IgD-negative memory B cell (primary cell): ENCODE data around the gene ACAA2. TPM values are rescaled to one million over a fixed set of nuclear protein-coding genes. Genes with fewer than 3 reads are reported as not detected.

Experiments used
- H3K27ac Mint-ChIP-seq, 3 donors: one replicate each; pipeline ENCODE4 v1.8.0; 2020 to 2022; ENCODE audit warnings: mild to moderate bottlenecking in 3 of 3, mixed read lengths in 3 of 3, moderate library complexity in 1 of 3
- H3K27me3 Mint-ChIP-seq: one replicate; pipeline ENCODE4 v1.8.0; 2021; ENCODE audit warnings: mixed read lengths
- H3K36me3 Mint-ChIP-seq: one replicate; pipeline ENCODE4 v1.8.0; 2020; ENCODE audit warnings: mild to moderate bottlenecking, mixed read lengths
- H3K4me1 Mint-ChIP-seq, 3 donors: one replicate each; pipeline ENCODE4 v1.8.0; 2020 to 2022; ENCODE audit warnings: mixed read lengths in 3 of 3, mild to moderate bottlenecking in 1 of 3
- H3K4me3 Mint-ChIP-seq, 4 donors: one replicate each; pipeline ENCODE4 v1.8.0; 2020 to 2022; ENCODE audit warnings: mild to moderate bottlenecking in 4 of 4, mixed read lengths in 4 of 4, moderate library complexity in 3 of 4
- H3K9me3 Mint-ChIP-seq, 3 donors: one replicate each; pipeline ENCODE4 v1.8.0; 2020 to 2021; ENCODE audit warnings: mixed read lengths in 3 of 3, mild to moderate bottlenecking in 1 of 3
- polyA plus RNA-seq: library from polyadenylated mRNA; unstranded; fragments of 300-500 nt; fragmentation: Illumina TruSeq; gene quantifications from one replicate; pipeline ENCODE4 v1.2.3, GENCODE V29; 2021

ACAA2 gene
- polyA plus RNA-seq, 1 donor from 2014 or later = 41.7 TPM

- Mint-ChIP-seq H3K9me3 (peaks cover 2 to 6% (median 3%) of the 10 kb centered on the region in 3 donors), H3K27ac (no peak overlapping the region), H3K4me3 (no peak overlapping the region)
Measured at GRCh38 chr18:49755489-49755888, 57.8 kb downstream of the ACAA2 start.

DNA sequence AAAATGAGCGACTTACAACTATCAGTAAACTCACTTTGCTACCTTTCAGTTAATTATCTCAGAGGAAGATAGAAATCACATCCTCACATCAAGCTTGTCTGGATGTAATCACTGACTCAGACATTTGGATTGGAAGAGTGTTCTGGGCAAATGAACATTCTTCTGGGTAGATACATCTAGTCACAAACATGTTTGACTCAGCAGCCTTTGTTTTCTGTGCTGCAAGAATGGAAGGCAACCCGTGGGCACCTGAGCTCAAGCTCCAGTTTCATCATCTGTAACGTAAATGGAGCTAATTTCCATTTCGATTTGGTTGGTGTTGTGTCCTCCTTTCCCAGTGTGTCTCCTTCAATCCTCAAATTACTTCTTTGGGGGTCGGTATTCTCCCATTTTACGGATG, 58.5 kb downstream of the ACAA2 start:
- Mint-ChIP-seq H3K36me3 (no peaks in the 10 kb centered on the region), H3K4me1 (no peaks in the 10 kb centered on the region), H3K27me3 (peaks cover 9% of the 10 kb centered on the region), H3K27ac (no peak overlapping the region), H3K9me3 (peaks cover 2 to 6% (median 3%) of the 10 kb centered on the region in 3 donors), H3K4me3 (no peak overlapping the region)

More at GRCh38 chr18:49755489-49755888, 57.8 kb downstream of the ACAA2 start:
- H3K4me1 Mint-ChIP-seq = no peaks in the 10 kb centered on the region
- H3K27me3 Mint-ChIP-seq = peaks cover 7% of the 10 kb centered on the region
- H3K36me3 Mint-ChIP-seq = no peaks in the 10 kb centered on the region

DNA sequence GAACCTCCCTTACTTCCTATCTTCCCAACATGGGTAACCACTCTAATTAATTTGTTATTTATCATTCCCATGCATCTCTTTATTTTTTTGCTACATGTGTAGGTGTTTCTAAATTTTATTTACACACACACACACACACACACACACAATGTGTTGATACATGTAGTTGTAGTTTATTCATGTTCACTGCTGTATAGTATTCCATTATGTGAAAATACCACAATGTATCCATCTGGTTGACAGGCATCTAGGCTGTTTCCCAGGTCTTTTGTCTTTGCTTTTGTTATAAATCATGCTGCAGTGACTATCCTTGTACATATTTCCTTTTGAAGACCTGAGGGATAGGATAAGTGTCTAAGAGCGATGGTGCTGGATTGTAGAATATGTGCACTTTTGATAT, 59.7 kb downstream of the ACAA2 start:
- no peak overlapping the region for H3K4me3 Mint-ChIP-seq
- peaks cover 9% of the 10 kb centered on the region for H3K27me3 Mint-ChIP-seq
- H3K4me1 Mint-ChIP-seq = no peaks in the 10 kb centered on the region
- H3K9me3 Mint-ChIP-seq = peaks cover 2 to 6% (median 3%) of the 10 kb centered on the region in 3 donors
- H3K36me3 Mint-ChIP-seq = no peaks in the 10 kb centered on the region
- no peak overlapping the region for H3K27ac Mint-ChIP-seq

GRCh38 chr18:49752095-49752457, 61.3 kb downstream of the ACAA2 start:
- H3K4me3 Mint-ChIP-seq = no peak overlapping the region
- no peaks in the 10 kb centered on the region for H3K4me1 Mint-ChIP-seq
- H3K9me3 Mint-ChIP-seq = peaks cover 2 to 6% (median 3%) of the 10 kb centered on the region in 3 donors
- H3K36me3 Mint-ChIP-seq = no peaks in the 10 kb centered on the region
- H3K27me3 Mint-ChIP-seq = peaks cover 9% of the 10 kb centered on the region
- no peak overlapping the region for H3K27ac Mint-ChIP-seq

DNA sequence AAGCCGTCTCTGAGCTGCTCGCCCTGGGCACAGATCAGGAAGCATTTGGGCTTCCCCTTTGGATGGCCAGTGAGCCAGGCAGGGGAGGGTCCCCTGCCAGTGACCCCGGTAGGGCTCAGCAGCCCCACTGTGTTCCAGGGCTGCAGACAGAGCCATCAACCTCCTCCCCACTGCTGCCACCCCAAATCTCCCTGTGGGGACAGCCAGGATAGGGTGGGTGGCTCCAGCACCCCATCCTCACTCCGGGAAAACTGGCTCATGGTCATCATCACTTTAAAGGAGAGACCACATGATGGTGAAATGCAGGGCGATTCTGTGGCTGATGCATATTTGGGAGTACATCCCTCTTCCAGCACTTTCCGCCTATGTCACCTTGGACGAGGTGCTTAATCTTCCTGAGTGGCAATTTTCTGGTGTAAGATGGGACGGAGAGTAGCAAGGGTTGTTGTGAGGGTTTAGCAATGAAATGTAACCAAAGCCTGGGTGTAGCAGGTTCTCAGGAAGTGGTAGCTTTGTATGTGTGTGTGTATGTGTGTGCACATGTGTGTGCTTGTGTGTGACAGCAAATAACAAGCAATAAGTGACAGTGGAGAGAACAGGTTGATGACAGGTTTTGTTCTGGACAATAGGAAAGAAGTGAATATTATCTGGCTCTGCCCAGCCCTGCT, 61.8 kb downstream of the ACAA2 start:
- Mint-ChIP-seq H3K27ac (no peak overlapping the region), H3K4me3 (no peak overlapping the region)

DNA sequence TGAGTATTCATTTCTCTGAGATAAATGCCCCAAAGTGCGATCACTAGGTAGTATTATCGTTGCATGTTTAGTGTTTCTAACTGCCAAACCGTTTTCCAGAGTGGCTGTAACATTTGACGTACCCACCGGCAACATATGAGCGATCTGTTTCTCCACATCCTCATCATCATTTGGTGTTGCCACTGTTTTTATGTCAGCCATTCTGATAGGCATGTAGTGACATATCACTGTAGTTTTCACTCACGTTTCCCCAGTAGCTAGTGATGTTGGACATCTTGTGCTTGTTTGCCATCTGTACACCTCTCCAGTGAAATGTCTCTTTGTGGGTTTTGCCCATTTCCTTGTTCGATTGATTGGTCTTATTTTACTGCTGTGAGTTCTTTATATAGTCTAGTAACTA, 63.8 kb downstream of the ACAA2 start:
- peaks cover 9% of the 10 kb centered on the region for H3K27me3 Mint-ChIP-seq
- H3K9me3 Mint-ChIP-seq = peaks cover 2 to 6% (median 3%) of the 10 kb centered on the region in 3 donors
- no peak overlapping the region for H3K4me3 Mint-ChIP-seq
- H3K4me1 Mint-ChIP-seq = no peaks in the 10 kb centered on the region
- H3K27ac Mint-ChIP-seq = no peak overlapping the region
- no peaks in the 10 kb centered on the region for H3K36me3 Mint-ChIP-seq

More for the DNA sequence above, 61.8 kb downstream of the ACAA2 start:
- Mint-ChIP-seq H3K9me3 (peaks cover 2 to 6% (median 3%) of the 10 kb centered on the region in 3 donors), H3K4me1 (no peaks in the 10 kb centered on the region), H3K27me3 (peaks cover 9% of the 10 kb centered on the region), H3K36me3 (no peaks in the 10 kb centered on the region)

DNA sequence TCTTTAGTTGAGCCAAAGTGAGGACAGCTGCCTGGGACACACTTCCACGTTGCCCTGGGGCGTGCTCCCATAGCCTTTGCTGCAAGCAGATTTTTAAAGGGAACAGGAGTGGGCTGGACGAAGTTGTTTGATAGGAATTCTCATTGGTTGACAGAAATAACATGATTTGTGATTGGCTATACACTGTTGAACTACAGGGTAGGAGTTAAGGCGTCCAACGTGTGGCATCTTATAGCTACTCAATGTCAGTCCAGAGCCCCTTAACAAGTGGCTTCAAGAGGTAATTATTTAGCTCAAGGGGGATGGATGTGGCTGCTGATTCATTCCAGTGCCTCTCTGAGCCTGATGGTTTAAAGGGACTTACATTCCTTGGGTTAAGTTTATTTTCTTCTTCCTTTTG, 65.5 kb downstream of the ACAA2 start:
- H3K27ac Mint-ChIP-seq = no peak overlapping the region
- H3K9me3 Mint-ChIP-seq = peaks cover 0 to 2% (median 0%) of the 10 kb centered on the region in 3 donors
- H3K27me3 Mint-ChIP-seq = peaks cover 7% of the 10 kb centered on the region
- peaks cover 0 to 1% (median 0%) of the 10 kb centered on the region in 3 donors for H3K4me1 Mint-ChIP-seq
- H3K4me3 Mint-ChIP-seq = no peak overlapping the region
- H3K36me3 Mint-ChIP-seq = no peaks in the 10 kb centered on the region

GRCh38 chr18:49745045-49746014, 68.0 kb downstream of the ACAA2 start:
- Mint-ChIP-seq H3K27me3 (peaks cover 4% of the 10 kb centered on the region), H3K27ac (no peak overlapping the region), H3K36me3 (no peaks in the 10 kb centered on the region), H3K4me3 (no peak overlapping the region), H3K9me3 (no peaks in the 10 kb centered on the region), H3K4me1 (peaks cover 0 to 1% (median 0%) of the 10 kb centered on the region in 3 donors)

DNA sequence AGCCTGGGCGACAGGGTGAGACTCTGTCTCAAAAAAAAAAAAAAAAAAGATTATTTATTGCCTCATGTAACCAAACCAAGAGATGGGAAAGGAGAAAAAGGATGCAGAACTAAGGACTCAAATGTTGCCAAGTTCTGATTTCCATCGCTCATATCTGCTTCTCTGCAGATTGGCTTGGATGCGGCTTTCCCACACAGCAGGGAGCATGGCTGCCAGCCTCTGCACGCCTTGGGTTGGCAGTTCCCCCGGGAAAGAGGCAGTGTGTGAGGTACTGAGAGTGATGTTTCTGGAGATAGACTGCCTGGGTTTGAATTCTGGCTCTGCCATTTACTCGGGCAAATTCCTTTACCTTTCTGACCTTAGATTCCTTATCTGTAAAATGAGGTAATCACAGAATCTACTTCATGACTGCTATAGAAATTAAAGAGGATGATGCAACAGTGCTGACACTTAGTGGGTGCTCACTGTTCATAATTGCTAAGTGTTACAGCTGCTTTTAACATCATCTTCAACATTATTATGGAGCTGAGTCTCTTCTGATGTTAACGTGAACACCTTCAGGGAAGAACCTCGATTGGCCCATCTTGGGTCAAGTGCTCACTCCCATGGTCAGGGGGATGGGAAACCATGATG, 68.8 kb downstream of the ACAA2 start:
- no peaks in the 10 kb centered on the region for H3K9me3 Mint-ChIP-seq
- no peaks in the 10 kb centered on the region for H3K36me3 Mint-ChIP-seq
- peaks cover 2% of the 10 kb centered on the region for H3K27me3 Mint-ChIP-seq
- H3K27ac Mint-ChIP-seq = no peak overlapping the region
- H3K4me1 Mint-ChIP-seq = peaks cover 0 to 1% (median 0%) of the 10 kb centered on the region in 3 donors
- H3K4me3 Mint-ChIP-seq = no peak overlapping the region

DNA sequence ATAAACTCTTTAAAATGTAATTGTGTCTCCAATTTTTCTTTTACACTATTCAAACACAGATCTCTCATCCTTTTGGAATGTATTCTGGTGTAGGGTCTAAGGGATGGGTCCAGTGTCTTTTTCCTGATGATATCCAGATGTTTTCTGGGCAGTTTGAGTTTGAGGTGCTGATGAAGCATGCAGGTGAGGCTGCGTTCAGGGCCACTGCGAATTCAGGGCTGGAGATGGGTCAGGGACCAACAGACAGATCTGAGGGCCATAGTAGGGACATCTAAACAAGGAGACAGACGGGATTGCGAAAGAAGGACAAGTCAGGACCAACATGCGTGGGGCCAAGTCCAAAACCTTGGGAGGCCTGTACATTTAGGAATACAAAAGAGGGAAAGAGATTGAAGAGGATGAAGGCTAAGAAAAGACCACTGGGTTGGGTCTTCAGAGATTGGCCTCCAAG, 70.2 kb downstream of the ACAA2 start:
- H3K4me1 Mint-ChIP-seq = peaks cover 0 to 1% (median 0%) of the 10 kb centered on the region in 3 donors
- H3K27ac Mint-ChIP-seq = no peak overlapping the region
- H3K27me3 Mint-ChIP-seq = peaks cover 4% of the 10 kb centered on the region
- no peaks in the 10 kb centered on the region for H3K9me3 Mint-ChIP-seq
- H3K4me3 Mint-ChIP-seq = no peak overlapping the region
- no peaks in the 10 kb centered on the region for H3K36me3 Mint-ChIP-seq

- no peak overlapping the region for H3K4me3 Mint-ChIP-seq
- H3K27ac Mint-ChIP-seq = no peak overlapping the region
- peaks cover 5% of the 10 kb centered on the region for H3K27me3 Mint-ChIP-seq
- H3K9me3 Mint-ChIP-seq = no peaks in the 10 kb centered on the region
- no peaks in the 10 kb centered on the region for H3K36me3 Mint-ChIP-seq
- peaks cover 0 to 1% (median 0%) of the 10 kb centered on the region in 3 donors for H3K4me1 Mint-ChIP-seq
Measured at GRCh38 chr18:49742316-49743116, 70.8 kb downstream of the ACAA2 start.

GRCh38 chr18:49739275-49739674, 74.1 kb downstream of the ACAA2 start:
- H3K4me3 Mint-ChIP-seq = no peak overlapping the region
- no peak overlapping the region for H3K27ac Mint-ChIP-seq
- H3K4me1 Mint-ChIP-seq = peaks cover 0 to 1% (median 0%) of the 10 kb centered on the region in 3 donors
- H3K27me3 Mint-ChIP-seq = peaks cover 9% of the 10 kb centered on the region
- no peaks in the 10 kb centered on the region for H3K9me3 Mint-ChIP-seq
- peaks cover 2% of the 10 kb centered on the region for H3K36me3 Mint-ChIP-seq

DNA sequence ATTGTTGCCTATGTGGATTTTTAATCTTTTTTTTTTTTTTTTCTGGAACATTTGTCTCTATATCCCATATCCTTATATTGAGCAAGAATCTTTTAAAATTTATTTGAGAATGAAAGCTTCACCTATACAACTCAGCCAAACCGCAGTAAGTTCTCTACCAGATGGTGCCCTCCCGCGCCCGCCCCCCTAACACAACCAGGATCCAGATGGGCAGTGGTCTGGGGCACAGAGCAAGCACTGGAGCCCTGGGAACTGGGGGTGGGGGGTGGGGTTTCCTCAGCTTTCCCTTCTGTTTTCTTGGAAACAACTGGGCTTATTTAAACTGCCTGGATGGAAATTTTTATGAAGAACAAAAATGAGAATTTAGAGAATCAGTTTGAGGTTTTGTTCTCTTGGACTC, 74.6 kb downstream of the ACAA2 start:
- Mint-ChIP-seq H3K4me1 (peaks cover 0 to 1% (median 0%) of the 10 kb centered on the region in 3 donors), H3K9me3 (no peaks in the 10 kb centered on the region), H3K27me3 (peaks cover 9% of the 10 kb centered on the region), H3K4me3 (no peak overlapping the region), H3K36me3 (peaks cover 2% of the 10 kb centered on the region), H3K27ac (no peak overlapping the region)

DNA sequence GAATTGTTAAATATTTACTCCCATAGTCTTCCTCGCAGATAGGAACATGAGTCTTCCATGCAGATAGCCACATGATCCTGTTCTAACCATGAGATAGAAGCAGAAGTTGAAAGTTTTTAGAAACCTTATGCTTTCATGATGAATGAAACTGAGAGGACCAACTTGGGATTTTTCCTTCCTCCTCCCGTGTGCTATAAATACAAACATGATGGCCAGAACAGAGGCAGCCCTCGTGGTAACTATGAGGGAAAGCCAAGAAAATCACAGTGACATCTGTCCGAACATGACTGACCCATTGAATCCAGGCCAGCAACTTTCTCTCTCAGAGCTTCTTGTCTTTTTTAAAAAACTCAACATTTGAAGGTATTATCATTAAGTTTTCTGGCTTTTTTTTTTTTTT, 78.5 kb downstream of the ACAA2 start:
- Mint-ChIP-seq H3K9me3 (no peaks in the 10 kb centered on the region), H3K27me3 (peaks cover 7% of the 10 kb centered on the region), H3K36me3 (peaks cover 2% of the 10 kb centered on the region), H3K4me1 (no peaks in the 10 kb centered on the region), H3K4me3 (no peak overlapping the region), H3K27ac (no peak overlapping the region)
